IPS-20b (cell line): ENCODE results near the gene PROC.

Experiments used
- H3K27ac ChIP-seq: one replicate; pipeline ENCODE4 v1.5.1; 2013; ENCODE audit warnings: low read length
- H3K27me3 ChIP-seq: 2 replicates; pipeline ENCODE4 v1.6.1; 2013; ENCODE audit warnings: mild to moderate bottlenecking, low read length, inconsistent platforms; ENCODE audit not compliant: insufficient read depth
- H3K36me3 ChIP-seq: 2 replicates; pipeline ENCODE4 v1.6.1; 2013; ENCODE audit warnings: low read depth, mild to moderate bottlenecking, inconsistent platforms, low read length, moderate library complexity; ENCODE audit not compliant: insufficient read depth
- H3K4me1 ChIP-seq: 2 replicates; pipeline ENCODE4 v1.6.1; 2013; ENCODE audit warnings: mild to moderate bottlenecking, control low read depth, inconsistent platforms, low read length, moderate library complexity; ENCODE audit not compliant: insufficient read depth
- H3K4me3 ChIP-seq: 2 replicates; pipeline ENCODE4 v1.5.1; 2013; ENCODE audit warnings: mild to moderate bottlenecking, low read length, inconsistent platforms
- H3K9ac ChIP-seq: 2 replicates; pipeline ENCODE4 v1.6.1; 2013; ENCODE audit warnings: low read depth, mild to moderate bottlenecking, inconsistent platforms, low read length, moderate library complexity
- H3K9me3 ChIP-seq: 2 replicates; pipeline ENCODE4 v1.6.1; 2013; ENCODE audit warnings: mild to moderate bottlenecking, low read depth, low read length, inconsistent platforms; ENCODE audit not compliant: insufficient read depth

PROC gene

DNA sequence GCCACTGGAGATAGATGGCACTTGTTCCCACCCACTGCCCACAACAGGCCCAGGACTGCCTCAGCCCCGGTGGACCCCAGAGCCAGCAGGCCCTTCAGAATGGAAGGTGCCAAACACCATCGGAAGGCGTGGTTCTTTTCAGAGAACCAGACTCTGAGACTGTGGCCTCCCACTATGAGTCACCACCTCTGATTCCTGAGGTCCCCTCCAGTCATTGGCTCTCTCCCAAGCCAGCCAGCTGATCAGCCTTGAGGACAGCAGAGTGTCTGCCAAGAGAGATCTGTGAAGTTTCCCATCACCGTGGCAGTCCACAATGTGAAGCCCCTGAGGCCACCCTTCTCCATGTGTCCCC, 20.0 kb upstream of the PROC start:
- Histone ChIP-seq H3K9me3 (no peaks in the 10 kb centered on the region), H3K27me3 (no peaks in the 10 kb centered on the region), H3K4me3 (no peak overlapping the region), H3K36me3 (no peaks in the 10 kb centered on the region), H3K27ac (no peak overlapping the region), H3K4me1 (no peaks in the 10 kb centered on the region), H3K9ac (no peak overlapping the region)

DNA sequence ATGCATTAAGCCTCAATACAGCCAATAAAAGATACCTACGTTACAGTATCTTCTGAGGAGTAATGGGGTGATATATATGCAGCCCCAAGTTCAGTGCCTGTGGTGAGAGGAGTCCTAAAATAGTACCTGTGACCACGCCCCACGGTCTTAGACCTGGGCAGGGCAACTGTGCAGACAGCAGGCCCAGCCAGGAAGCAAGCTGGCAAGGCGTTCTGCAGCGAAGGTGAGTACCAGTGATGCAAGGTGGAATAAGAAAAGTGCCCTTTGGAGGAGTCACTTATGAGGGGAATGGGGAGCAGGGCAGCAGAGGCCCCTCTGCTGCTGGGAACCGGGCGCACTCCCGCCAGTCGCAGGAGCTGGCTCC, 17.7 kb upstream of the PROC start:
- Histone ChIP-seq H3K27me3 (no peaks in the 10 kb centered on the region), H3K9ac (no peak overlapping the region), H3K4me3 (no peak overlapping the region), H3K4me1 (0 out of 2 replicates have a peak, but pooled peaks cover 6% of the 10 kb centered on the region), H3K27ac (no peak overlapping the region), H3K9me3 (no peaks in the 10 kb centered on the region), H3K36me3 (no peaks in the 10 kb centered on the region)

DNA sequence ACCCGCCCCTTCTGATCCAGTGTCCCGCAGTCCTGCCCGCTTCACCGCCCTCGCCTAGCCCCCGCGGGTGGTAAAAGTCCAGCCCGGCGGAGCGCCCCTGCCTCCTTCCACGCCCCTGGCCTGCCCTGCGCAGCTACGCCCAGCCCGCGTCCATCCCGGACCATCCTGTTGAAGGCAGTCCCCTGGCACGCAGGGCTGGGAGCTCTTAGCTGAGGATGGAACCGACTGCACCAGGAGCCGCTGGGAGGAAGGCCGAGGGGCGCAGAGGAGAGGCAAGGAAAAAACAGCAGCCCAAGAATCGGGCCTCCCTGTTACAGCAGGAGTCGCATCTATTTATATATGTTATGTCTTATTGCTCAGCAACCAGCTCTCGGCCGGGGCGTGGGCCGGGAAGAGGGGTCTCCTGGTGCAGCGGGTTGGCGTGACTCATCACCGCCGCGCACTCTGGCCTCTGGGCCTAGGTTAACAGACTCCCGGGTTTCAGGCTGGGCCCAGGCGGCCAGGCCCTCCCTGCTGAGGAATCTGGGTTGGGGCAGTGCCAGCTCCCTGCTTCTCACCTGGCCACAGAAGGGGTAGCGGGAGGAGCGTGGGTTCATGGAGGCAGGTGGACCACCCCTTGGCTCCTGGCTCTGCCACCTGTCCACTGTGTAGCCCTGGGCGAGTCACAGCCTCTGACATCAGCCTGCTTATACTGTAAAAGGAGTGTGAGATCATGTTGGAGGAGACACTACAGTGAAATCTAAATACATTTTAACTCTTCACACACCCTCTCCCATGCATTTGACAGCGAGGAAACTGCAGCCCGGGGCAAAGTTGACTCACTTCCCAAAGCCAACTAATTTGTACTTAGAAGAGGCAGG, 17.1 kb upstream of the PROC start:
- no peaks in the 10 kb centered on the region for H3K36me3 ChIP-seq
- no peak overlapping the region for H3K27ac ChIP-seq
- H3K4me1 ChIP-seq = 0 out of 2 replicates have a peak, but pooled peaks cover 6% of the 10 kb centered on the region
- H3K9ac ChIP-seq = no peak overlapping the region
- H3K9me3 ChIP-seq = no peaks in the 10 kb centered on the region
- no peak overlapping the region for H3K4me3 ChIP-seq
- H3K27me3 ChIP-seq = no peaks in the 10 kb centered on the region

DNA sequence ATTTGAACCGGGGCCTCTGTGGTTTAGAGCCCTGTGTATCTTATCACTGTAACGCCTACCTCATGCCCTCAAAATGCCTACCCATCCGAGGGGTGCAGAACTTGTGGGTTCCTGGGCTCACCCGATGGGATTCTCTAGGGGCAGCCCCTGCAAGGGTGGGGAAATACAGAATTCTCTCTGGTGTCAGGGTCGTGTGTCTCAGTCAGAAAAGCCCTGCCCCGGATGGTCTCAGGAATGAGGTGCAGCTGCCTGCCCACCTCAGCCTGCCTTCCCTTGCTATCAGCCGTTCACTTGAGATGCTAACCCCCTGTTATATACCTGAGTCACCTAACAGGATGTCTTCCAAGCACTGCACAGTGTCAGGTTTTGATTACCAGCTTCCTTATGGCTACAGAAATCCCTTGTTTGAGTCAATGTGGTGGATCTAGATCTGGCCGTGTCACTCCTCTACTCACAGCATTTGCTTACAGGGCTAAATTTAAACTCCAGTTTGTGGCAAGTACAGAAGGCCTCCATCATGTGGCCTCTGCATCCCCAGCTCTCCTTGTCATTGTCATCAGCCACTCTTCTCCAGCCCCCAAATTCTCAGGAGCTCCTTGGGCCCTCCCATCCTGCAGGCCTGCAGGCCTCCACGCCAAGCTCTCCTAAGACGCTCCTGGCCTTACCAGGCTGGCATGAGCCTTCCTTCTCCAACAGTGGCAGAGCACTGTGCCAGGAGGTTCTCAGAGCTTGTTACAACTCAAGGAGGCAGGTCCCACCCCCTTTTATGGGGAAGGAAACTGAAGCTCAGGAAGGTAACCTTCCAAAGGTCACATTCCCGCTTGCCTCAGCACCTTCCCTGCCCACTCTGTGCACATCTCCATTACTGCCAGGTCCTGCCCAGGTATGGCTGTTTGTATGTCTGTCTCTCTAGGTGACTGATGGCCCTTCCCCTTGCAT, 16.2 kb upstream of the PROC start:
- Histone ChIP-seq H3K9ac (no peak overlapping the region), H3K9me3 (no peaks in the 10 kb centered on the region), H3K4me1 (0 out of 2 replicates have a peak, but pooled peaks cover 6% of the 10 kb centered on the region), H3K4me3 (no peak overlapping the region), H3K27ac (no peak overlapping the region), H3K36me3 (no peaks in the 10 kb centered on the region), H3K27me3 (no peaks in the 10 kb centered on the region)

GRCh38 chr2:127403460-127403859, 14.8 kb upstream of the PROC start:
- Histone ChIP-seq H3K9me3 (no peaks in the 10 kb centered on the region), H3K4me3 (no peak overlapping the region), H3K36me3 (no peaks in the 10 kb centered on the region), H3K4me1 (0 out of 2 replicates have a peak, but pooled peaks cover 6% of the 10 kb centered on the region), H3K27ac (no peak overlapping the region), H3K9ac (no peak overlapping the region), H3K27me3 (no peaks in the 10 kb centered on the region)

DNA sequence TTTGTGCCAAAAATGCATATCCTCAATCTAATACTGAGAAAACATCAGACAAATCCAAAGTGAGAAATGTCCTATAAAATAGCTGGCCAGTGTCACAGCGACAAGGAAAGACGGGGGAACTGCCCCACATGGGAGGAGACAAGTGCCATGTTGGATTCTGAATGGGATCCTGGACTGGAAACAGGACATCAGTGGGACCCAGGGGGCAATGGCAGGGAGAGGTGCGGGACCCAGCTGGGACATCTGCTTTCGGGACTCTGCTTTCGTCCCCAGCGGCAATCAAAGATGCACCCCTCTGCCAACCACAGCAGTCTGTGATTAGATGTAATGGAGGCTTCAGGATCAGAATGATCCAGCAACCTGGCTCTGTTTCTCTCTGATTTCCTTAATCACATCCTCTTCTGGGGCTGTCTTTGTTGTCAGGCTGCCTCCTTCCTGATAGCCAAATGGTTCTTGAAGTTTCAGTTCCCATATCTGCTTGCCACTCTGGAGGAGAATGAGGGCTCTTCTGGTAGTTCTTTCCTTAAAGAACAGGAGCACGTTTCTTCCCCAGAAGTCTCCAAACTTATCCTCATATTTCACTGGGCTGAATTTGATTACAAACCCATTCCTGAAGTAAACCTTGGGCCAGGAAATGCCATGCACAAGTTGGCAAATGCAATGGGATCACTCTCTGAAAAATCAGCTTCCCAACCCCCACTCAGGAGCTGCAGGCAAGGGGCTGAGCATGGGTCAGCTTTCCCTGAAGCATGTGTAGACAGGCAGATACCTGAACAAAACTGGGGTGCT, 13.6 kb upstream of the PROC start:
- Histone ChIP-seq H3K36me3 (no peaks in the 10 kb centered on the region), H3K4me1 (0 out of 2 replicates have a peak, but pooled peaks cover 6% of the 10 kb centered on the region), H3K9me3 (no peaks in the 10 kb centered on the region), H3K4me3 (no peak overlapping the region), H3K9ac (no peak overlapping the region), H3K27ac (no peak overlapping the region), H3K27me3 (no peaks in the 10 kb centered on the region)

- H3K36me3 ChIP-seq = no peaks in the 10 kb centered on the region
- no peaks in the 10 kb centered on the region for H3K9me3 ChIP-seq
- H3K9ac ChIP-seq = no peak overlapping the region
- H3K4me1 ChIP-seq = 0 out of 2 replicates have a peak, but pooled peaks cover 6% of the 10 kb centered on the region
- no peaks in the 10 kb centered on the region for H3K27me3 ChIP-seq
- no peak overlapping the region for H3K4me3 ChIP-seq
- H3K27ac ChIP-seq = no peak overlapping the region
Observed at GRCh38 chr2:127405255-127405610, 13.0 kb upstream of the PROC start.

GRCh38 chr2:127406454-127406853, 11.8 kb upstream of the PROC start:
- no peak overlapping the region for H3K9ac ChIP-seq
- H3K4me1 ChIP-seq = 0 out of 2 replicates have a peak, but pooled peaks cover 6% of the 10 kb centered on the region
- H3K4me3 ChIP-seq = no peak overlapping the region
- H3K27ac ChIP-seq = no peak overlapping the region
- no peaks in the 10 kb centered on the region for H3K36me3 ChIP-seq
- no peaks in the 10 kb centered on the region for H3K9me3 ChIP-seq
- H3K27me3 ChIP-seq = no peaks in the 10 kb centered on the region

DNA sequence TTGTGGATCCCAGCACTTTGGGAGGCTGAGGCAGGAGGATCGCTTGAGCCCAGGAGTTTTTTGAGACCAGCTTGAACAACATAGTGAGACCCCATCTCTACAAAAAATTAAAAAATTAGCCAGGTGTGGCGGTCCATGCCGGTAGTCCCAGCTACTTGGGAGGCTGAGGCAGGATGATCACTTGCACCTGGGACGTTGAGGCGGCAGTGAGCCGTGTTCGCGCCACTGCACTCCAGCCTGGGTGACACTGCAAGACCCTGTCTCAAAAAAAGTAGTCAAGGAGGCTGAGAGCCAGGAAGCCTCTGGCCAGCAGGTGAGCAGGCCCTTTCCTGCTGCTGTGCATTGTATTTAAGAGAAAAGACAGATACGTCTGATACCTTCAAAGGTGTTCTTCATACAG, 11.1 kb upstream of the PROC start:
- Histone ChIP-seq H3K9me3 (no peaks in the 10 kb centered on the region), H3K9ac (no peak overlapping the region), H3K36me3 (no peaks in the 10 kb centered on the region), H3K4me3 (peak overlapping the region; percentile 68; the same call in 1 of the 2 replicates), H3K4me1 (0 out of 2 replicates have a peak, but pooled peaks cover 6% of the 10 kb centered on the region), H3K27me3 (no peaks in the 10 kb centered on the region), H3K27ac (no peak overlapping the region)

DNA sequence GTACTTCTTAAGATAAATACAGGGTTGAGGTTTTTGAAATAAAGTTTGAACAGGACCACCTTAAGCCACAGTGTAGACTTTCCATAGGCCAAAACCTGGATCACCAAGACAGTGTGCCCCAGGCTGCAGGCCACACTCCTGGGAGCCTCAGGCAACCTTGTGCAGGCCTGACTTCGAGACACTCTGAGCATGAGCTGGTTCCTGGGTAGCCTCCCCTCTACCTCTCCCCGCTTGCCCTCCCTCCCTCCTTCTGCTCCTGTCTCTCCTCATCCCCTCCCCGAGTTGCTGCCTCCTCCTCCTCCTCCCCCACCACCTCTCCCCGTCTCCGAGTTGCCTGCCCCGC, 10.6 kb upstream of the PROC start:
- H3K4me3 ChIP-seq = peak overlapping the region; percentile 68; the same call in 1 of the 2 replicates
- no peak overlapping the region for H3K27ac ChIP-seq
- 0 out of 2 replicates have a peak, but pooled peaks cover 6% of the 10 kb centered on the region for H3K4me1 ChIP-seq
- no peaks in the 10 kb centered on the region for H3K9me3 ChIP-seq
- no peaks in the 10 kb centered on the region for H3K27me3 ChIP-seq
- no peaks in the 10 kb centered on the region for H3K36me3 ChIP-seq
- H3K9ac ChIP-seq = no peak overlapping the region
